SIG-M5 (cell line): ENCODE results near the gene HMSD.
"Not testable (repeated sequence)": the region's sequence is repeated elsewhere in the genome, so short reads cannot be mapped to it uniquely, and the experiment has no call there.

ENCODE experiments used
- DNase-seq: peaks from one replicate; lab custom pipeline; 2025; lab: John Stamatoyannopoulos, UW

Gene HMSD, protein sequence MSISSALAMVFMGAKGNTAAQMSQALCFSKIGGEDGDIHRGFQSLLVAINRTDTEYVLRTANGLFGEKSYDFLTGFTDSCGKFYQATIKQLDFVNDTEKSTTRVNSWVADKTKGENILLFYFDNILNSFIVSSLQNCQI

DNA sequence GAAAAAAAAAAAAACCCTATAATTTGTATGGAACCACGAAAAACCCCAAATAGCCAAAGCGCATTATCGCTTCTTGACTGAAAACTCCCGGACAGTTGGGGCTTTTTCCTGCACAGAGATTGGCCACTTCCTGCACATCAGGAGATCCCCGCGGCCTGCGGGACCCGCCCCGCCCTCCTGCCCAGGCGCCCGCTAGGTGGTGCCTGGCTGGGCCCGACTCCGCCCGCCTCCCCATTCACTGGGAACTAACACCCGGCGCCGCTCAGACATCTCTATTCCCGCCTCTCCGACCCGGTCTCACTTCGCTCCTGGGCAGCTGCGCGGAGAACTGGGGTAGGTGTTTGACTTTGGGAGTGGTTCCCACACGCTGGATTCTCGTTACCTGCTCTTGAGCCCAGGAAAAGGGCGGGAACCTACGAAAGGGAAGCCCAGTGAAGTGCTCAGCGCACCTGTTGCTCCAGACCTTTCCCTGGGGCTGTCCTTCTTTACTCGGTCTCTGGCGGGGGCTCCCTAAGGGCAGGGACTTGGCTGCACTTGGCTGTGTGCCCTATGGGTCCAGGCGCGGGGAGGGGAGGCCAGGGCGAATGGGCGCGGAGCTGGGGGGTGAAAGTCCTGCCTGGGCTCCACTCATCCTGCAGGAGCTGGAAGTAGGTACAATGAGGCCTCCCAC lies at the start of gene HMSD:
HMSD (plus strand) TSS at position 234 of the 670 bp plus-strand sequence. CDS start 4,155 bp downstream, outside the sequence.
- DNase-seq: no peak

DNA sequence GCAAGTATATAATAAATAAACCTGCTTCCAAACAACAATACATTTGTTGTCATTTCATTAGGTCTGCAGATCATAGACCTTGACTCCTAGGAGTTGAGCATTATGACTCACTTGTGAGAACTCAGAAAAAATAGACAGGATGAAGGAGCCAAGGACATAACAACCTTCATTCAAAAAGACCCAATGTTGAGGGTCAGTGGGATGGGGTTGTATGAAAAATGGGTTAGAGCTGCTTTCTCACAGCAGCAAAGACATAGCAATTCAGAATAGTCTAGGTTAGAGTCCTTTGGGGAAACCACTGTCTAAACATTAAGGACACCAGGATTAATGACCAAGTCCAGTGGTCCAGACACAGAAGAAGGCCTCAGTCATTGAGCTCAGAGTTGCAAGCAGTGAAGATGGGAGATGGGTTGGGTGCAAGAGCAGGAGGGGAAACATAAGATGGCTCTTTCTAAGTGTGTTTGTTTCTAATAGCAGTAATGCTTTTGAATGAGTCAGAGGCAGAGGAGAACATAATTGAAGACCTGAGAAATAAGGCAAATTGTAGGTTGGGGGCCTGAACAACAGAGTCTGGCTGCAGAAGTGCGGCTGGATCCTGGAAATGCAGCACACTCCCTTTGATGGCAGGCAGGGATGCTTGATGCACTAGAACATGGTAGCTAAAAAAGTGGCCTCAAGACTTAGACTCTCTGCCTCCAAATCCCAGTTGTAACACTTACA lies 45.1 kb upstream of the HMSD start:
- no peak for DNase-seq

DNA sequence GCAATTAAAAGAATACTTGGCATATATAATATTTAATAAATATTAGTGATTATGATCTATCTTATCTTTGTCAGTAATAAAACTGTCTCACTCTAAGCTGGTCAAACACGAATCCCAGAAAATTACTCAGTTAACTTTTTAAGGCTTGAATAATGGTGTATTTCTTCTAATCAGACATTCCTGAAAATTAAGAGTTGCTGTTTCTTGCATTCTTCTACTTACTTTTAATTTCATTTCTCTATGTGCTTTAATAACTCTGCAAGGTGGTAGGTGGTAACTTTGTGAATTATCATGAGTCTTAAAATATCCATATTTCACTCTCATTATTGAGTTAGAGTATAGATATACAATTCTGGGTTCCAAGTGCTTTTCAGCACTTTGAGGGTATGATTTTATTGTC lies 44.4 kb upstream of the HMSD start:
- DNase-seq: no peak

DNA sequence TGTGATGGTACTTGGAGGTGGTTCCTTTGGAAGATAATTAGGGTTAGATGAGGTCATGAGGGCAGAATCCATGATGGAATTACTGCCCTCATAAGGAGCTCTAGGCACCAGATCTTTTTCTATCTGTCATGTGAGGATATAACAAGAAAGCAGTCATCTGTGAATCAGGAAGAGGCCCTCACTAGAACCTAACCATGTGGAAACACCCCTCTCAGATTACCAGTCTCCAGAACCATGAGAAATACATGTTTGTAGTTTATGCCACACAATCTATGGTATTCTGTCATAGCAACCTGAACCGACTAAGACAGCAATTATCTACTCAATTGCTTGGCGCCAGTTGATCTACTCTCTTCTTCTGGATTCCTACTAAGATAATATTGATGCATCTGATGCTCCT lies 43.7 kb upstream of the HMSD start:
- DNase-seq: peak; percentile 34

DNA sequence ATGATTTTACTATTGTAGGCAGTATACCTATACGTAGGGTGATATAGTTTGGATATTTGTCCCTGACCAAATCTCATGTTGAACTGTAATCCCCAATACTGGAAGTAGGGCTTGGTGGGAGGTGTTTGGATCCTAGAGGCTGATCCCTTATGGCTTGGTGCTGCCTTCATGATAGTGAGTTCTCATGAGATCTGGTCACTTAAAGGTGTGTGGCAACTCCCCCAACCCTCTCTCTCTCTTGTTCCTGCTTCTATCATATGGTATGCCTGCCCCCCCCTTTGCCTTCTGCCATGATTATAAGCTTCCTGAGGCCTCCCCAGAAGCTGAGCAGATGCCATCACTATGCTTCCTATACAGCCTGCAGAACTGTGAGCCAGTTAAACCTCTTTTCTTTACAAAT lies 43.0 kb upstream of the HMSD start:
- no peak for DNase-seq

DNA sequence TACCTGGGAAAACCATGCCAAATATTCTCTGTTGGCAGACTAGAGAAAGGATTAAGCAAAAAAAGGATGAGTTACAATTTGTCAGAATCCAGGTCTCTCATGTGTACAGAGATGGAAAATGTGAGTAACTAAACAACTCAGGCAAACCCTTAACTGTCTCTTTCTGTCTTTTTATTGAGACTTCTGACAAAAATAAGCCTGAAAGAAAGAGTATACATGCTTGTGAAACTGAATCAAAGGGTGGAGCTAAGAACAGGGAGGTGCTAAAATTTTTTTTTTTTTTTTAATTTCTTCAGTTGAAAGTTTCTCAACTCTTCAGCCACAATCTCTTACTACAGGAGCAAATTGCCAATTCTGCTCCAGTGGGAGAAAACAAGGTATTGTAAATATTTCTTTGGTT lies 41.4 kb upstream of the HMSD start, which contains the start of gene SERPINB10:
SERPINB10 (plus strand) TSS at position 295 of the 400 bp plus-strand sequence. CDS start 7,553 bp downstream, outside the sequence.
- DNase-seq: peak; percentile 79

DNA sequence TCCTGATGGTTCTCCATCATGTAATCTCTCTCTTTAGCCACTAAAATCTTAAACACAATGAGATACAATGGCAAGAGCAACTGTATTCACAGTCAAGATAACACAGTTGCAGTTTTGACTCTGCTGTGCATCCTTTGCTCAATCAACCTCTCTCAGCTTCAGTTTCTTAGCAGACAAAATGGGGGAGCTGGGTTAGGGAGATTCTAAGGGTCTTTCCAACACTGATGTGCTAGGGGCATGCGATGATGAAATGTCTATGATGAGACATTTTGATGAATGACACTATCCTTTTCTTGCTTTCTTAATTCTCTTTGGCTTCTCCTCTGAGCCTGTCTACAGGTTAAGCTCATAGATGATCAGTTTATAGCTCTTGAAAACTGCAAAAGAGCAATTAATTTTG lies 40.2 kb upstream of the HMSD start:
- DNase-seq: no peak

DNA sequence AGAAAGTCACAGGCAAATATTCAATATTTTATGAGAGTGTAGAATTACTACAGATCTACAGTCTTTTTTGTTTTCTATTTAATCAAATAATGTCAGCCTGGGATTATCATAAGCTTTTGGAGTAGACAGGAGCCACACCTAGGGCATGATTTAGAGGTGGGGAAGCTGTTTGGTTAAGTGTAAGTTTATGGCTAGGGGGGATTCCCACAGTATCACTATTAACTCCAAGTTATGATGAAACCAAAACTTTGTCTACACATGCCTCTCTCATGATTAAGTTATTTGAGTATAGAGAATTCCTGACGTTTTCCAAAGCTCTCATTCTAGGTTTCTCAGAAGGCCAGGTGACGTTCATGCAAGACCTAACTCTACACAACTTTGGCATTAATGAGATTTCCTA lies 39.2 kb upstream of the HMSD start:
- no peak for DNase-seq

DNA sequence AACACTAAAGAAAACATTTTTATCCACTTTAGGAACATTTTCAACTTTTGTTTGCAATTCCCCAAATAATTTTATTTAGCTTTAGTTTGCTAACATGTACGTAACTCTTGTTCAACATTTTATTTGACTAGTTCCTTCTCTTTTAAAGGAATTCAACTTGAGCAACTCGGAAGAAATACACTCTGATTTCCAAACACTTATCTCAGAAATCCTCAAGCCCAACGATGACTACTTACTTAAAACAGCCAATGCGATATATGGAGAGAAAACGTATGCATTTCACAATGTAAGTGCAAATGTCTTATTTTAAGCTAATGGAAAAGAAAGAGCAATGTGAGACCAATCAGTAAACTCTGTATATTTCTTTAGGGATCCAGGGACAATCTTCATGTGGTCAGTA lies 31.3 kb upstream of the HMSD start:
- DNase-seq: no peak

DNA sequence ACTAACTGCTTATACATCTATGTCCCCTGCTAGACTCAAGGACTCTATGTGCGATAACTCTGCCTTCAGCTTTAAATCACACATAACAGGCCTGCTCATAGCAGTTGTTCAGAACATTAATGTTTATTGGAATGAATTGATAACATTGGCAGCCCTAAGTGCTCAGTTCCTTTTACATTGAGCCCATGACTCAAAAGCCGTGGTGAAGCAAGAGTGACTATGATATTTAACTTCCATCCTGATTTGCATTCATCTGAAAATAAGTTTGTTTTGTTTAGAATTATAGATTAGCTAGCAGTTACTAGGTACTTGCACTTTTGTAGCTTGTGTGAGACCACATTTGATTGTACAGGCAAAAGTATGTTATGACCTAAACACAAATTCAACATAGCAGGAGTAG lies 27.1 kb upstream of the HMSD start:
- DNase-seq: no peak

DNA sequence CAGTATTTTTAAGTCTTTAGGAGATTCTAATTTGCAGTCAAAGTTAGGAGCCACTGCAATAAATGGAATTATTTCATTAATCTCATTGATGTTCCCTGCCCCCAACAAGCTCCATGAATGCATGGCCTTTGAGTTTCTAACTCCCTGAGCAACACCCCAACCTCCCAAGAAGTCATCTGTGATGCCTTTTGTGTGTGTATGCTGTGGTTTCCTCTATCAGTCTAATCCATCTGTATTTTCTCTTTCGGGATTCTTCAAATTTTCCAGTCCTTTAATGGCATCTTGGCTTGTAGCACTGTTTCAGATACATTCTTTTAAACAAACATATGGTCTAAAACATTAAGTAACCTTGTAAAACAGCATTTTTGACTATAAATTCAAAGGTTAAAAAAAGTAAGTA lies 24.6 kb upstream of the HMSD start:
- DNase-seq: no peak

DNA sequence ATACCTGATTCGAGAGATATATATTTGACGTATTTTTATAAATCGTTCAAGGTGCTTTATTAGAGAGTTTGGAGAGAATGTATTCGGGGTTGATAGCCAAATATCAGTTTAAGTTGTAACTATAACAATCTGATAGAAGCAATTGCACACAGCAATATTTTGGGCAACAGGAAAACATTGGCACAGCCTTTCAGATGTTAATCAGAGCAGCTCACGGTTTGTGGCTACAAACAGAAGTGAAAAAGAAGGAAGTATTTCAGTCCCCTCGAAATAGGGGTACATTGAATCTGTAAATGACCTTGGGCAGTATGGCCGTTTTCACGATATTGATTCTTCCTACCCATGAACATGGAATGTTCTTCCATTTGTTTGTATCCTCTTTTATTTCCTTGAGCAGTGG lies 20.8 kb upstream of the HMSD start:
- DNase-seq: peak; percentile 33

DNA sequence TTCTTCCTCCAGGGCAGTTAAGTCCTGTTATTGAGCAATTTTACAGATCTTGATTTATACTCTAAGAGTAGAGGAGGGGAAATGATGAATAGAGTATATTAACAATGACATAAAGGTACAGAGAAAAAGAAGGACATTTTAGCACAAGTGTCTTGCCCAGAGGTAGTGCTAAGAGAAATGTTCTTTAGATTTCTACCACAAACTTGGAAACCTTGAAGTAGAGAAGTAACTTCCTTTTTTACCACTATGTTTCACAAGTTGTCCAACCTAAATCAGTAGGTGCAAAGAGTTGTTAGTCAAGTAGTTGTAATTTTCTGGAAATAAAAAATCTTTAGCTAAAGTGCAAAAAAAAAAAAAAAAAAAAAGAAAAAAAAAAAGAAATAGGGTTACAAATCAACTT lies 19.7 kb upstream of the HMSD start:
- not testable (repeated sequence) for DNase-seq

DNA sequence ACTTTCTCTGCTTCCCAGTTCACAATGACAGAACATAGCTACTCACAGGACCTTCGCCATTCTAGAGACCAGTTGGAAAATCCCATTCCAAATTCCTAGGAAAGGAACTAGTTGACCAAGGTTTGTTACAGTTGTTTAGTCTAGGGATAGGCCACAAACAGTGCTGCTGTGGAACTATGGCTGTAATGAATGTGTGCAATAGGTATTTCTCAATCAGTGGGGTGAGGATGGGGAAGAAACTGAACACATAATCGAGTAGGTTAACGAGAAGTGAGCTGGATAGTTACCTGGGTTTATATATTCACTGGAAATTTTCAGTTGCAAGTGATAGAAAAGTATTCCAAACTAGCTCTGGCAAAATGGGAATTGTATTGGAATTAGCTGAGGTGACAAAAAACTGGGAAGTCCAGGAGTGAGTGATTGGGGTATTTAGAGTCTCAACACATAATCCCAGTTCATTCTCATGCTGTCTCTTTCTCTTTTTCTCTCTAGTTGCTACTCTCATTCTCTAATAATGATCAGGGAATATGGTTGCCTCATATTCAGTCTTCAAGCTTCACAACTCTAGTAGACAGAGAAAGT lies 18.2 kb upstream of the HMSD start:
- DNase-seq: peak; percentile 13

DNA sequence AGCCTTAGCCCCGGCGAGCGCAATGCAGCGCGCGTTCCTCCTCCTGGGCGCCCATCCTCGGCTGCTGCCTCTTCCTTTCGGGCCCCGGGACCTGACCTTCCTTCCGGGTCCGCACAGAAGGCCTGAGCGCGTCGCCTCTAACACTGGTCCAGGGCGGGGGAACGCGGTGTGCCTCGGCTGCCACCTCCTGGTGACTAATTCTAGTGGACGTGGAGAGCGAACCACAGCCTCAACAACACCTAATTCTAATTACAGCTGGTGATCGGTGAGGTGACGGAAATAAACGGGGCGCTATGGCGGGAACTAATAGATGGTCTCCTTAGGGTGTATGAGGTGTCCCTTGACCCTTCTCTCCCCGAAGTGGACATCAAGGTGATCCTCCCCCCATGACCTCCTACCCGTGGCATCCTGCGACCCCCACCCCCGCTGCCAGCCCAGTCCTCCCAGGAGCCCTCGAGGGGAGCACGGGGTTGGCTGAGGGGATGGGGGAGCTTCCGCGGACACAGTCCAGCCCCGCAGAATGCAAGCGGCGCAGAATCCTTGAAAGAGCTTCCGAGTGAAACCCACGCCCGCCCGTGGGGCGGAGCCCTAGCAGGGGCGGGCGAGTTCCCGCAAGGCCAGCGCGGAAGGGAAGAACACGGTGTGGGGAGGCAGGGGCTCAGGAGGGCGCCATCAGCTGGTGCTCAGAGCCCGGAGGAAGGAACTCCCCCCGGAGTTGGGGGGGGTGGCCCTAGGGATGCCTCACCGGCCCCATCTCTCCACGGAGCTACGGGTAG lies 12.8 kb upstream of the HMSD start:
- peak; percentile 28 for DNase-seq

DNA sequence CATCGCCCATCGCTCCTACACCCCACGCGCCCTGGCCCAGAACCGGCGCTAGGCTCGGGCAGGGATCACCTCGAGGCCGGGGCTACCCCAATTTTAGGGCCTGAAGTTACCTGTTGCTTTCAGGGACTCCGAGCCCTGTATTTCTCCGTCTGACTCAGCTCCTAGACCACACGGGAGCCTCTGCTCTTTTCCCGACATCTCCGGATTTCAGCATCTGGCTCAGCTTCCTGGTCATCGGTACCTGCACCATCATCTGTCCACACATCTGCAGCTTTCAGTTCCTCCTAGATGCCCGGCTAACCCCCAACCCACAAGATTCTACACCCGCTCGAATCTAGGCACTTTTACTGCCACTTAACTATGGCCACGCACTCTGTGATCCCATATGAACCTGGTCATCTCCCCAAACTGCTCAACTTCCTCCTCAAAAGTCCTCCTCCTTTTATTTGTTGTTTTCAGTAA lies 12.1 kb upstream of the HMSD start:
- DNase-seq: no peak

DNA sequence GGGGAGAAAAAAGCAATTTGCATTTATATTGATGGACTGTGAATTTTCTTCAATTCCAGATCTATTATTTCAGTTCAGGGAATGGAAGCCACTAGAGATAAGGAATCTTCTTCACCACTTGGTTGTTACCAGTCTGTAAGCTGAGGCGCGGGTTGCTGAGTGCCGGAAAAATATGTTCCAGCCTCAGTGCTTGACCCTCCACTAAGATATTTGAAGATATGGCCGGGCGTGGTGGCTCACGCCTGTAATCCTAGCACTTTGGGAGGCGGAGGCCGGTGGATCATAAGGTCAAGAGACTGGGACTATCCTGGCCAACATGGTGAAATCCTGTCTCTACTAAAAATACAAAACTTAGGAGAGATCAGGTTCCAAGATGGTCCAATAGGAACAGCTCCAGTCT lies 9.1 kb upstream of the HMSD start:
- no peak for DNase-seq

DNA sequence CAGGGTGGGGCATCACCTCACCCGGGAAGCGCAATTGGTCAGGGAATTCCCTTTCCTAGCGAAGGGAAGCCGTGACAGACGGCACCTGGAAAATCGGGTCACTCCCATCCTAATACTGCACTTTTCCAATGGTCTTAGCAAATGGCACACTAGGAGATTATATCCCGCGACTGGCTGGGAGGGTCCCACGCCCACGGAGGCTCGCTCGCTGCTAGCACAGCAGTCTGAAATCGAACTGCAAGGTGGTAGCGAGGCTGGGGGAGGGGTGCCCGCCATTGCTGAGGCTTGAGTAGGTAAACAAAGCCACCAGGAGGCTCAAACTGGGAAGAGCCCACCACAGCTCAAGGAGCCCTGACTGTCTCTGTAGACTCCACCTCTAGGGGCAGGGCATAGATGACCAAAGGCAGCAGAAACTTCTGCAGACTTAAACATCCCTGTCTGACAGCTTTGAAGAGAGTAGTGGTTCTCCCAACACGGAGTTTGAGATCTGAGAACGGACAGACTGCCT lies 8.5 kb upstream of the HMSD start:
- not testable (repeated sequence) for DNase-seq

DNA sequence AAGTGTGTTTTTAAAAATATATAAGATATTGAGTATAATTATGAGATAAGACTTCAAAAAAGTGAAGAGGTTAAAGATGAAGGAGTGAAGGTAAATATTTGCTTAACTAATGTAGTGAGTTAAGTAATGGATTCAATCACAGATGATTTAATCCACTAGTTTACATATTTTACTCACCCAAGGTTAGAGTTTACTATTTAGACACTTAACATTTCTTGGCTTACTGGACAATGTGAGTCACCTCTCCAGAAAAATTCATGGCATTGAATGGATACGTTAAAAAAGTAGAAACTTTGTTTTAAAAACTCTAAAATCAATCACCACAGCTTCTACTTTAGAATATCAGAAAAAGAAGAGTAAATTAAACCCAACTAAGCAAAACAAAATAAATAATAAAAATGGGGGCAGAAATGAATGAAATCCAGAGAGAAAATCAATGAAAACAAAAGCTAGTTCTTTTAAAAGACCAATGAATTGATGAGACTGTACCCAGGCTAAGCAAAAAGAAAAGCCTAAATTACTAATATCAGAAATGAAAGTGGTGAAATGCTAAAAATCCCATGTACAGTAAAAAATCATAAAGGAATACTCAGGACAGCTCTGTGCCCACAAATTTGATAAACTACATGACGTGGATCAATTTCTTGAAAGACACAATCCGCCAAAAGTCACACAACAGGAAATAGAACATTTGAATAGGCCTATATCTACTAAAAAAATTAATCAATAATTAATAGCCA lies 1.9 kb upstream of the HMSD start:
- DNase-seq: no peak

DNA sequence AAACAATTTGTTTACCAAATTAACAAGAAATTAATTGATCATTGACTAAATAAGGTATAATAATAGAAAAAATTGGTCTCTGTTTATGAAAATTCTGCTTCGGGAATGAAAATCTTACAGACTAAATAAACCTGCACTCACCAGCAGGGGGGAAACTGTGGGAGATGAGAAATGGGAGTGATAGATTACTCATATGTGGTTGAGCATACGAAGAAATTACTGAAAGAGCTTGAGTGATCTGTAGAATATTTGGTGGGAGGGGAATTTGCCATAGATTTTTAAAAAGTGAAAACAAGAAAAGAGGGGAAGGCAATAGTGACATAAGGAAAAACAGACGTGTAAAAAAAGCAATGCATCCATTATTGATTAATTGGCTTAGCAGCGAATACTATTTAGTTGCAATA lies 2.2 kb downstream of the HMSD start:
- no peak for DNase-seq

DNA sequence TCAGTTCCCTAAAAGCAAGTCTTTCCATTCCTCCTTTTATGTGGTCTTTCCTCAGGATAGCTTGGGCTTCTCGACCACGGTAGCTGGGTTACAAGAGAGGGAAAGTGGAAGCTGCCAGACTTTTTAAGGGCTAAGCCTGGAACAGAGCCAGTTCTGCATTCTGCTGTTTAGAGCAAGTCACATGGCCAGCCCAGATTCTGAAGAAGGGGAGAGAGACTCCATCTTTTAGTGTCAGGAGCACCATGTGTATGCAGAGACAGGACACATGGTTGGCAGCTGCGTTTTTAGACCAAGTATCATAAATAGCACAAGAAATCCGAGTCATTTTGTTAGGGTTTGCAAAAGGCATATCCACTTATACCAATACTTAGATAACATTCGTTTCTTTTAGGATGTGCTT lies 4.7 kb downstream of the HMSD start:
- no peak for DNase-seq
